GM23248 (cell line): Measurements from ENCODE around the gene IL17REL. TPM values are rescaled to one million over a fixed set of nuclear protein-coding genes. Genes with fewer than 3 reads are reported as not detected.
A peak's percentile ranks its signal among the peaks of the same experiment; 100 is the strongest.

Experiments
- DNase-seq: peaks from one replicate; pipeline ENCODE4 v3.0.0-alpha.2; 2015
- H2AFZ ChIP-seq: fragments of 200-600 bp; sonication (generic); 2 replicates; pipeline ENCODE4 v1.6.1; 2016; ENCODE audit warnings: antibody characterized with exemption
- H3F3A ChIP-seq: fragments of 200-600 bp; sonication (generic); 2 replicates; pipeline ENCODE4 v1.6.1; 2016; ENCODE audit warnings: mild to moderate bottlenecking, antibody characterized with exemption, mixed run types; ENCODE audit not compliant: insufficient read depth
- H3K27ac ChIP-seq: fragments of 200-600 bp; sonication (generic); 2 replicates; pipeline ENCODE4 v1.5.1; 2016; ENCODE audit warnings: mild to moderate bottlenecking
- H3K27me3 ChIP-seq: fragments of 200-600 bp; sonication (generic); replicated peaks from 2 replicates; pipeline ENCODE4 v1.6.1; 2016; ENCODE audit warnings: mild to moderate bottlenecking; ENCODE audit not compliant: insufficient read depth
- H3K36me3 ChIP-seq: fragments of 200-600 bp; sonication (generic); 2 replicates; pipeline ENCODE4 v1.6.1; 2016; ENCODE audit warnings: low read depth, mild to moderate bottlenecking
- H3K4me1 ChIP-seq: fragments of 200-600 bp; sonication (generic); 2 replicates; pipeline ENCODE4 v1.6.1; 2016; ENCODE audit warnings: mild to moderate bottlenecking; ENCODE audit not compliant: insufficient read depth
- H3K4me2 ChIP-seq: fragments of 200-600 bp; sonication (generic); one replicate; pipeline ENCODE4 v1.6.1; 2016; ENCODE audit warnings: mild to moderate bottlenecking; ENCODE audit not compliant: unreplicated experiment
- H3K4me3 ChIP-seq: fragments of 200-600 bp; sonication (generic); 2 replicates; pipeline ENCODE4 v1.5.1; 2016; ENCODE audit warnings: mild to moderate bottlenecking
- H3K79me2 ChIP-seq: fragments of 200-600 bp; sonication (generic); 2 replicates; pipeline ENCODE4 v1.6.1; 2016; ENCODE audit warnings: mild to moderate bottlenecking; ENCODE audit not compliant: insufficient read depth
- H3K9ac ChIP-seq: fragments of 200-600 bp; sonication (generic); 2 replicates; pipeline ENCODE4 v1.6.1; 2016; ENCODE audit warnings: mild to moderate bottlenecking
- H3K9me2 ChIP-seq: fragments of 200-600 bp; sonication (generic); 2 replicates; pipeline ENCODE4 v1.6.1; 2016; ENCODE audit warnings: mixed run types, mild to moderate bottlenecking, moderate library complexity; ENCODE audit not compliant: insufficient read depth
- H3K9me3 ChIP-seq: fragments of 200-600 bp; sonication (generic); one replicate; pipeline ENCODE4 v1.6.1; 2017; ENCODE audit warnings: low read depth
- H4K20me1 ChIP-seq: fragments of 200-600 bp; sonication (generic); 2 replicates; pipeline ENCODE4 v1.6.0; 2016; ENCODE audit not compliant: insufficient read depth
- EZH2 ChIP-seq: fragments of 200-600 bp; sonication (generic); IDR thresholded peaks from 2 replicates; pipeline ENCODE4 v1.6.1; 2018; ENCODE audit warnings: antibody characterized with exemption, mild to moderate bottlenecking; ENCODE audit not compliant: insufficient read depth, poor library complexity, severe bottlenecking
- EZH2phosphoT487 ChIP-seq: fragments of 200-600 bp; sonication (generic); IDR thresholded peaks from 2 replicates; pipeline ENCODE4 v1.6.1; 2018; ENCODE audit warnings: antibody characterized with exemption, moderate library complexity, mild to moderate bottlenecking, low read depth; ENCODE audit not compliant: insufficient read depth
- WGBS, 2 experiments: methylation state at CpG; one replicate each; pipeline ENCODE4 v1.1.6; 2015 to 2017; ENCODE audit warnings: low lambda C conversion rate in 2 of 2, low coverage in 1 of 2; ENCODE audit errors: missing lambda C conversion rate in 2 of 2; 5-methylcytosine and 5-hydroxymethylcytosine counted together
- in situ Hi-C: fragments of 300-500 bp; cut with MboI; formaldehyde crosslinking; loops from 2 replicates; pipeline ENCODE4 v1.15.0; 2020
- polyA plus RNA-seq: library from polyadenylated mRNA; unstranded; fragments of >200 nt; fragmentation: Nextera tagmentation; extraction: Ambion mirVana; gene quantifications from 2 replicates; pipeline ENCODE4 v1.2.1, GENCODE V29; 2016
- total RNA-seq: library from RNA; depleted of rRNA; stranded (reverse); fragments of >200 nt; shearing (Covaris generic); gene quantifications from 2 replicates; pipeline ENCODE4 v1.2.3, GENCODE V29; 2014

The IL17REL gene
- total and polyA plus RNA-seq, 2 experiments from 2014 or later: not detected

DNA sequence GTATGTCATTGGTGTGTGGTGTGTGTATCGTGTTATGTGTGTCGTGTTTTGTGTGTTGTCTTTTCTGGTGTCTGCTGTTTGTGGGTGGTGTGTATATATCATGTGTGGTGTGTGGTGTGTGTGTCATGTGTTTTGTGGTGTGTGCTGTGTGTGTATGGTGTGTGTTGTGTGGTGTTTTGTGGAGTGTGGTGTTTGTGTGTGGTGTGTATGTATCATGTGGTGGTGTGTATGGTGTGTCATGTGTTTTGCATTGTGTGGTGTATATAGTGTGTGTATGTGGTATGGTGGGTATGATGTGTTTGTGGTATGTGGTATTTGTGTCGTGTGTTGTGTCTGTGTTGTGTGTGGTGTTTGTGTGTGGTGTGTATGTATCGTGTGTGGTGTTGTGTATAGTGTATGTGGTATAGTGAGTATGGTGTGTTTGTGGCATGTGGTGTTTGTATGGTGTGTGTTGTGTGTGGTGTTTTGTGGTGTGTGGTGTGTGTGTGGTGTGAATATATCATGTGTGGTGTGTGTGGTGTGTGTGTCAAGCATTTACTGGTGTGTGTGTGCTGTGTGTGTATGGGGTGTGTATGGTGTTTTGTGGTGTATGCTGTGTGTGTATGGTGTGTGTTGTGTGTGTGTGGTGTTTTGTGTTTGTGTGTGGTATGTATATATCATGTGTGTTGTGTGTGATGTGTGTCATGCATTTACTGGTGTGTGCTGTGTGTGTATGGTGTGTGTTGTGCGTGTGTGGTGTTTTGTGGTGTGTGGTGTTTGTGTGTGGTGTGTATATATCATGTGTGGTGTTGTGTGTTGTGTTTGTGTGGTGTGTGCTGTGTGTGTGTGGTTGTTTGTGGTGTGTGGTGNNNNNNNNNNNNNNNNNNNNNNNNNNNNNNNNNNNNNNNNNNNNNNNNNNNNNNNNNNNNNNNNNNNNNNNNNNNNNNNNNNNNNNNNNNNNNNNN, 39.3 kb downstream of the IL17REL start:
- no peak overlapping the region for H3K27ac ChIP-seq
- no peak overlapping the region for H3K9ac ChIP-seq
- no peak overlapping the region for H3K4me2 ChIP-seq
- no peaks in the 10 kb centered on the region for H3K9me2 ChIP-seq
- peaks cover 16% of the 10 kb centered on the region for H3F3A ChIP-seq
- DNase-seq: no peak
- H3K4me1 ChIP-seq: 0 out of 2 replicates have a peak, but pooled peaks cover 3% of the 10 kb centered on the region
- H3K79me2 ChIP-seq: no peaks in the 10 kb centered on the region
- WGBS, 2 experiments: 91 to 94% methylated on average over 5 of the region's 5 CpGs
- in situ Hi-C loops: no loop called here
- no peaks in the 10 kb centered on the region for H3K9me3 ChIP-seq
- H4K20me1 ChIP-seq: no peaks in the 10 kb centered on the region
- TF ChIP-seq EZH2phosphoT487: no peak
- TF ChIP-seq EZH2: no peak
- no peaks in the 10 kb centered on the region for H3K36me3 ChIP-seq
- H3K4me3 ChIP-seq: no peak overlapping the region
- no peak overlapping the region for H2AFZ ChIP-seq
- H3K27me3 ChIP-seq: no peaks in the 10 kb centered on the region

DNA sequence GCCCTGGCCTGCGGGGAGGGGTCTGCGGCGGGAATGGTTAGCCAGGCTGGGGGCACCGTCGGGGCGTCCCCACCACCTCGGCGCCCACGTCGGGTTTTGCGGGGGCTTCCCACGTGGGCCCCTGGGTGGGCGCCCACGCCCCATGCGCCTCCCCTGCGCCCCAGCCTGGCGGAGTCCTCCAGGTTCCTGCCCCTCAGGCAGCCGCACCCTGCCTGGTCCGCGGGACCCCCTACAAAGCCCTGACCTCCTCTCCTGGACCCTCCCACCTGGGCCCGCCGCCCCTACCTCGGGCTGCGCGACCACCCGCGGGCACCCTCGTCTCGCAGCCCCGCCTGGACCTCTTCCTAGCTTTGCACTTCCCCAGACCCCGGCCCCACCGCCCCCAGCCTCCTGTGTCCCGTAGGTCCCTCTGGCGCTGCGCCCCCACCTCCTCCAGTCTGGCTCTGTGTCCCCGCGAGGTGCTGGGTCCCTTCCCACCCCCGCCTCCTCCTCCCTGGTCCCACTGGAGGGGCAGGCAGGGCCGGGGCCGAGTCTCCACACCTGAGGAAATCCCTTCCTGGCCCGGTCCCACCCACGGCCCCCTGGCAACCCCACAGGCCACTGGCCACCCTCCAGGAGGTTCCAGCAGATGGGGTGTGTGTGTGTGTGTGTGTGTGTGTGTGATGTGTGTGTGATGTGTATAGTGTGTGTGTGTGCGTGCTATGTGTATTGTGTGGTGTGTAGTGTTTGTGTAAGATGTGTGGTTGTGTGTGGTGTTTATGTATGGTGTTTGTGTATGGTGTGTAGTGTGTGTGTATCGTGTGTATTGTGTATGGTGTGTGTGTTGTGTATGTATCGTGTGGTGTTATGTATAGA, 40.2 kb downstream of the IL17REL start:
- no peak for DNase-seq
- H3K9ac ChIP-seq: no peak overlapping the region
- H3K4me1 ChIP-seq: 0 out of 2 replicates have a peak, but pooled peaks cover 3% of the 10 kb centered on the region
- WGBS, 2 experiments: 45 to 60% methylated on average over 9 to 42 of the region's 45 CpGs
- H4K20me1 ChIP-seq: no peaks in the 10 kb centered on the region
- no peak overlapping the region for H2AFZ ChIP-seq
- H3F3A ChIP-seq: peaks cover 18% of the 10 kb centered on the region
- in situ Hi-C loops: no loop called here
- no peak overlapping the region for H3K4me2 ChIP-seq
- H3K9me3 ChIP-seq: no peaks in the 10 kb centered on the region
- no peaks in the 10 kb centered on the region for H3K79me2 ChIP-seq
- no peaks in the 10 kb centered on the region for H3K27me3 ChIP-seq
- H3K4me3 ChIP-seq: no peak overlapping the region
- no peaks in the 10 kb centered on the region for H3K36me3 ChIP-seq
- no peak overlapping the region for H3K27ac ChIP-seq
- no peak for TF ChIP-seq EZH2phosphoT487
- TF ChIP-seq EZH2: no peak
- H3K9me2 ChIP-seq: no peaks in the 10 kb centered on the region

DNA sequence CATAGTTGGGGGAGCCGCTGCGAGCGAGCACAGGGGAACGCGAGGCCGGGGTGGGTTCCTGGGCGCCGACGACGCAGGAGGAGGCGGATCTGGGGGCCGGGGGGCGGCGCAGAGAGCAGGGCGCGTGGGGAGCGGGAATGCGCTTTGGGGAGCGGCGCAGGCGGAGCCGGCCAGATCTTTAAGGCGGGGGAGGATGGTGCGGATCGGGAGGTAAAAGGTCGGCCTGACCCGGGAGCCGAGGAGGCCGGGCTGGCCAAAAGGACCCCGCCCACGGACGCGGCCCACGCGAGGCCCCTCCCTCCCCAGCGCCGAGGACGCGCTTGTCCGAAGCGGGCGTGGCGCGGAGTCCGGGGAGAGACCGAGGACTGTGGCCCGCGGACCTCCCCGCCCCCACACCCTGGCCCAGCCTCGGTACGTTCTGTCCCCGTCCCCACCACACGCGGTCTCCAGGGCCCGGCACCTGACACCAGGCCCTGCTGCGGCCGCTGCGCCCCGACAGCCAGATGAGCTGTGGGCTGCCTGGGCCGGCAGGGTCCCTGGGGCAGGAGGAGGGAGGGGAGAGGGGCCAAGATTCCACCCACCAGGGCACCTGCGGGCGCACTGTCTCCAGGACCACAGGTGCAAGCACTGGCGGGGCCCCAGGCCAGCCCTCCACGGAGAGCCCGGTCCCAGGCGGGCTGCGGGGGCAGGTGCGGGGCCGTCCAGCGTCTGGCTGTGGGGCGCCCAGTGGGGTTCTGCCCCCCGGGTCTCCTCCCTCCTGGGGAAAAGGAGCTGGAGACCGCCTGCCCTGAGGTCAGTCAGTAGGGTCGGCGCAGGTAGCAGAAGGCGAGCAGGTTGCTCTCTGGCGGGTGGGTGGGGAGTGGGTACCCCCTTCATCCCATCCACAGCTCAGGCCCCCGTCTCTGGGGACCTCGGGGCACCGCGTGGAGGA, 41.1 kb downstream of the IL17REL start:
- WGBS, 2 experiments: 6 to 13% methylated on average over 35 to 57 of the region's 81 CpGs
- H3K79me2 ChIP-seq: no peaks in the 10 kb centered on the region
- in situ Hi-C loops: no loop called here
- H3K9me2 ChIP-seq: no peaks in the 10 kb centered on the region
- peak overlapping the region; percentile 80 for H2AFZ ChIP-seq
- H3K4me1 ChIP-seq: 0 out of 2 replicates have a peak, but pooled peaks cover 3% of the 10 kb centered on the region
- peaks cover 14% of the 10 kb centered on the region for H3F3A ChIP-seq
- H3K9me3 ChIP-seq: no peaks in the 10 kb centered on the region
- no peaks in the 10 kb centered on the region for H3K36me3 ChIP-seq
- H3K27ac ChIP-seq: peak overlapping the region; percentile 61
- peak overlapping the region; percentile 78 for H3K4me2 ChIP-seq
- TF ChIP-seq EZH2phosphoT487 (no peak), EZH2 (no peak)
- H3K27me3 ChIP-seq: no peaks in the 10 kb centered on the region
- H3K4me3 ChIP-seq: peak overlapping the region; percentile 75
- DNase-seq: peak; percentile 63
- peak overlapping the region; percentile 85 for H3K9ac ChIP-seq
- no peaks in the 10 kb centered on the region for H4K20me1 ChIP-seq
